HepG2 (cell line): ENCODE measurements around the gene ANKEF1. TPM values are rescaled to one million over a fixed set of nuclear protein-coding genes. Genes with fewer than 3 reads are reported as not detected.

ENCODE experiments used
- AGO1 ChIP-seq: fragments of 200-400 bp; formaldehyde crosslinking; IDR thresholded peaks from 2 replicates; pipeline ENCODE4 v1.6.1; 2017; ENCODE audit warnings: mild to moderate bottlenecking, low read depth, low read length, moderate library complexity; ENCODE audit not compliant: poor library complexity, severe bottlenecking
- CEBPZ ChIP-seq: IDR thresholded peaks from 2 replicates; pipeline ENCODE4 v1.6.1; 2012; ENCODE audit warnings: low read length, improper control_type of control experiment
- DDIT3 ChIP-seq: sonication (generic); formaldehyde crosslinking; IDR thresholded peaks from 2 replicates; pipeline ENCODE4 v1.4.0; 2020; ENCODE audit warnings: mild to moderate bottlenecking, missing genetic modification reagents
- GMEB1 ChIP-seq: sonication (generic); formaldehyde crosslinking; IDR thresholded peaks from 2 replicates; pipeline ENCODE4 v1.5.1; 2020; ENCODE audit warnings: missing genetic modification reagents, mild to moderate bottlenecking, borderline replicate concordance
- ISL2 ChIP-seq: sonication (generic); formaldehyde crosslinking; IDR thresholded peaks from 2 replicates; pipeline ENCODE4 v1.5.0; 2020; ENCODE audit warnings: missing genetic modification reagents
- KDM3A ChIP-seq: IDR thresholded peaks from 2 replicates; pipeline ENCODE4 v1.6.1; 2018; ENCODE audit warnings: low read depth, missing compliant biosample characterization
- MTA1 ChIP-seq: sonication (generic); formaldehyde crosslinking; IDR thresholded peaks from 2 replicates; pipeline ENCODE4 v1.4.0; 2020; ENCODE audit warnings: missing genetic modification reagents, mild to moderate bottlenecking, borderline replicate concordance
- MXD1 ChIP-seq: sonication (generic); formaldehyde crosslinking; IDR thresholded peaks from 2 replicates; pipeline ENCODE4 v1.4.0; 2020; ENCODE audit warnings: mild to moderate bottlenecking, missing genetic modification reagents
- RXRA ChIP-seq: sonication (generic); formaldehyde crosslinking; IDR thresholded peaks from 2 replicates; pipeline ENCODE4 v1.5.1; 2020; ENCODE audit warnings: missing genetic modification reagents
- SIX4 ChIP-seq: sonication (generic); formaldehyde crosslinking; IDR thresholded peaks from 2 replicates; pipeline ENCODE4 v1.4.0; 2020; ENCODE audit warnings: missing genetic modification reagents
- STAT5B ChIP-seq: sonication (generic); formaldehyde crosslinking; IDR thresholded peaks from 2 replicates; pipeline ENCODE4 v1.4.0; 2020; ENCODE audit warnings: missing genetic modification reagents
- YEATS4 ChIP-seq: sonication (generic); formaldehyde crosslinking; IDR thresholded peaks from 2 replicates; pipeline ENCODE4 v1.4.0; 2020; ENCODE audit warnings: missing genetic modification reagents, borderline replicate concordance
- ZNF558 ChIP-seq: sonication (generic); formaldehyde crosslinking; IDR thresholded peaks from 2 replicates; pipeline ENCODE4 v1.9.0; 2022; ENCODE audit warnings: mild to moderate bottlenecking, missing genetic modification reagents, borderline replicate concordance
- ZNF598 ChIP-seq: sonication (generic); formaldehyde crosslinking; IDR thresholded peaks from 2 replicates; pipeline ENCODE4 v1.5.1; 2020; ENCODE audit warnings: mild to moderate bottlenecking, missing genetic modification reagents, borderline replicate concordance
- ZNF646 ChIP-seq: sonication (generic); formaldehyde crosslinking; IDR thresholded peaks from 2 replicates; pipeline ENCODE4 v1.9.0; 2021; ENCODE audit warnings: mild to moderate bottlenecking, missing genetic modification reagents
- polyA plus RNA-seq, 8 experiments: library from polyadenylated mRNA; depleted of rRNA in 3 of 8; stranded (reverse) in 7 of 8; unstranded in 1 of 8; fragments of >200 nt; fragmentation: Illumina TruSeq in 4 of 8; extraction: Trizol in 4 of 8; gene quantifications; 2 replicates each; pipeline versions ENCODE4 v1.2.1 to v1.2.3, GENCODE V29; 2011 to 2016; ENCODE audit warnings: low read depth in 4 of 8, missing spikeins in 1 of 8, mixed read lengths in 1 of 8; ENCODE audit not compliant: insufficient read depth in 1 of 8
- total RNA-seq, 5 experiments: library from RNA; depleted of rRNA; stranded (reverse); fragments of >200 nt; fragmentation: Illumina TruSeq; extraction: Trizol; gene quantifications; 2 replicates each; pipeline ENCODE4 v1.2.3, GENCODE V29; 2016; ENCODE audit warnings: low read depth in 1 of 5

Gene ANKEF1
- total and polyA plus RNA-seq, 2 of the 13 experiments (the other 11 are each of a cell fraction or from before 2014, with no cell fraction given), result 3.1 to 8.6 TPM

DNA sequence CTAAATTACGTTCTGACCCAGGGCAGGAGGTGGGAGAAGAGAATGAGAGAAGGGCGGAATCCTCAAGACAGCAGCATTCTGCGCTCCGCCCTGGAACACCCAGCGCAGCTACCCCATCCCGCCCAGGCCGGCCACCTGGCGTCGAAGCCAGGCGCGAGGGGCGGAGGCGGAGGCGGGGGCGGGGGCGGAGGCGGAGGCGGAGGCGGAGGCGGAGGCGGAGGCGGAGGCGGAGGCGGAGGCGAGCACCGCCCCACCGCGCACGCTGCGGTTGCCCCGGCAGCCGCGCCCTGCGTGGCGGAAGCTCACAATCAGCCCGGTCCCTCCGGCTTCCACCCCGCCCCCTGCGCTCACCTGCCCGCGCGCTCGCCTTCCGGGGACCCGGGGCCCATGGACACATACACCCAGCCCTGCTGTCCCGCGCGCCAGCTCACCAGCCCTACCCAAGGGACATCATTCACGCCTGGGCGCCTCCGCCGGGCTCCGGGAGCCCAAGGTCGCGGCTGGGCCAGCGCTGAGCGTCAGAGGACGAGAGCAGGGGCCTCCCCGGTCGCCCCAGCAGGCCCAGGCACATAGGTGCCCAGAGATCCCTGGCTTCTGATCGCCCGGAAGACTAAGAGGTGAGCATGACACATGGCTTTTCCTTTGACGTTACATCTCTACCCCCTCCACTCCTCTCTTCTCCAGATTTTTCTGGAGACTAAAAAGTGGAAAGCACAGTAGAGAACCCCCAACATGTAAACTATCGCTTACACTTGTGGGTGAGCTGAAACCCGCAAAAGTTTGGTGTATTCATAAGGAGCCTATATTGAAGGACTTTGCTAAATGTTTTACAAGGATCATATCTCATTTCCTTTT, at the start of gene ANKEF1 (continued):
- TF ChIP-seq ZNF646 (CRISPR knock-in tag), result no peak
- 0 out of 2 replicates have a peak, but pooled peaks have one; percentile 9 for TF ChIP-seq STAT5B (CRISPR knock-in tag)
- TF ChIP-seq MTA1 (CRISPR knock-in tag), result peak; percentile 92; the same call in 1 of the 2 replicates
- peak; percentile 85; the same call in 1 of the 2 replicates for TF ChIP-seq YEATS4 (CRISPR knock-in tag)
- TF ChIP-seq SIX4, result peak; percentile 50; the same call in 1 of the 2 replicates
- peak; percentile 96 for TF ChIP-seq MXD1 (CRISPR knock-in tag)
- peak; percentile 98 for TF ChIP-seq KDM3A
- TF ChIP-seq ZNF558, result peak; percentile 94; the same call in 1 of the 2 replicates
- no peak for TF ChIP-seq CEBPZ
- TF ChIP-seq GMEB1 (CRISPR knock-in tag), result peak; percentile 86
- peak; percentile 78 for TF ChIP-seq ISL2 (CRISPR knock-in tag)
- peak; percentile 89 for TF ChIP-seq RXRA
- no peak for TF ChIP-seq DDIT3 (CRISPR knock-in tag)
- TF ChIP-seq ZNF598 (CRISPR knock-in tag), result peak; percentile 75; the same call in 1 of the 2 replicates
- TF ChIP-seq AGO1, result peak; percentile 77
